HEK293T (cell line): ENCODE measurements around the gene C21orf58.

Source experiments
- CTCF ChIA-PET: fragments of 350-600 bp; formaldehyde crosslinking; extraction: SDS; loops from one replicate; lab custom pipeline; 2021; ENCODE audit warnings: antibody characterized with exemption, inconsistent platforms; lab: Yijun Ruan, JAX
- POLR2A ChIA-PET: fragments of 350-600 bp; formaldehyde crosslinking; extraction: SDS; loops from one replicate; lab custom pipeline; 2020; ENCODE audit warnings: antibody characterized with exemption, inconsistent platforms; lab: Yijun Ruan, JAX
- DNase-seq: peaks from one replicate; pipeline ENCODE4 v3.0.0; 2012; ENCODE audit warnings: mixed read lengths; ENCODE audit errors: extremely low spot score
- ARNT ChIP-seq: fragments of 450-650 bp; IDR thresholded peaks from 2 replicates; pipeline ENCODE4 v1.6.1; 2017; ENCODE audit warnings: mild to moderate bottlenecking
- BHLHE40 ChIP-seq: fragments of 450-650 bp; IDR thresholded peaks from 2 replicates; pipeline ENCODE4 v1.6.1; 2016; ENCODE audit warnings: mild to moderate bottlenecking, moderate library complexity, borderline replicate concordance
- CTBP1 ChIP-seq: fragments of 450-650 bp; IDR thresholded peaks from 2 replicates; pipeline ENCODE4 v1.6.1; 2016; ENCODE audit warnings: borderline replicate concordance
- ELF4 ChIP-seq: fragments of 450-650 bp; IDR thresholded peaks from 2 replicates; pipeline ENCODE4 v1.6.1; 2017; ENCODE audit warnings: antibody characterized with exemption
- FOXA1 ChIP-seq: fragments of 450-650 bp; IDR thresholded peaks from 2 replicates; pipeline ENCODE4 v1.6.1; 2016; ENCODE audit warnings: mild to moderate bottlenecking
- FOXK2 ChIP-seq: fragments of 450-650 bp; IDR thresholded peaks from 2 replicates; pipeline ENCODE4 v1.6.1; 2016; ENCODE audit warnings: mild to moderate bottlenecking
- FOXM1 ChIP-seq: fragments of 450-650 bp; IDR thresholded peaks from 2 replicates; pipeline ENCODE4 v1.6.1; 2017; ENCODE audit warnings: mild to moderate bottlenecking, borderline replicate concordance
- HDGF ChIP-seq: fragments of 450-650 bp; IDR thresholded peaks from 2 replicates; pipeline ENCODE4 v1.6.1; 2017; ENCODE audit warnings: antibody characterized with exemption, borderline replicate concordance
- L3MBTL2 ChIP-seq: fragments of 450-650 bp; conservative IDR thresholded peaks from 2 replicates; pipeline ENCODE4 v1.6.1; 2016; ENCODE audit warnings: mild to moderate bottlenecking
- LEF1 ChIP-seq: fragments of 450-650 bp; IDR thresholded peaks from 2 replicates; pipeline ENCODE4 v1.6.1; 2017; ENCODE audit warnings: mild to moderate bottlenecking, borderline replicate concordance
- NFRKB ChIP-seq: fragments of 450-650 bp; IDR thresholded peaks from 2 replicates; pipeline ENCODE4 v1.6.1; 2016; ENCODE audit warnings: mild to moderate bottlenecking, moderate library complexity
- PKNOX1 ChIP-seq: fragments of 450-650 bp; IDR thresholded peaks from 2 replicates; pipeline ENCODE4 v1.6.1; 2016
- SP1 ChIP-seq: fragments of 450-650 bp; IDR thresholded peaks from 2 replicates; pipeline ENCODE4 v1.6.1; 2017
- SUZ12 ChIP-seq: fragments of 450-650 bp; IDR thresholded peaks from 2 replicates; pipeline ENCODE4 v1.6.1; 2016; ENCODE audit warnings: mild to moderate bottlenecking
- TARDBP ChIP-seq: fragments of 450-650 bp; IDR thresholded peaks from 2 replicates; pipeline ENCODE4 v1.6.1; 2016
- ZNF384 ChIP-seq: fragments of 450-650 bp; IDR thresholded peaks from 2 replicates; pipeline ENCODE4 v1.6.1; 2016

C21orf58 gene

GRCh38 chr21:46349134-46349760 is 25.6 kb upstream of the C21orf58 start:
- POLR2A ChIA-PET, result no interaction called here
- DNase-seq, result no peak
- no peak for TF ChIP-seq NFRKB
- no peak for TF ChIP-seq PKNOX1
- TF ChIP-seq TARDBP, result no peak
- TF ChIP-seq CTBP1, result no peak
- no peak for TF ChIP-seq L3MBTL2
- no peak for TF ChIP-seq LEF1
- CTCF ChIA-PET, result no interaction called here

- no peak for TF ChIP-seq FOXK2
- TF ChIP-seq L3MBTL2, result no peak
- no peak for TF ChIP-seq ZNF384
- CTCF ChIA-PET, result no interaction called here
- no peak for DNase-seq
- POLR2A ChIA-PET, result no interaction called here
Observed at GRCh38 chr21:46347791-46348381, 24.2 kb upstream of the C21orf58 start.

DNA sequence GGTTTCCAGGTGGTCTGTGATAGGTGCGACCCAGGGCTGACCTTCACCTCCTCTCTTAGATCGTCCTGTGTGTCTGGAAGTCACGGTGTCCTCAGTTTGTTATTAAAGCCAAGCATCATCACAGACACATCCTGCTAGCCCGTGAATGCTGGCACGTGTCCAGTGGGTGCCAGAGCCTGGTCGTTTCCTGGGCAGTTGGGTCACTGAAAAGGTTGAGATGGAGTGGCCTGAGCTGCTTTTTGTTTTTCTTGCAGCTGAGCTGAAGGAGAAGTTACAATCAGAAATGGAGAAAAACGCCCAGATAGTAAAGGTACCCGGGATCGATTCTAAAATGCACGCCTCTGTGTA is 23.5 kb upstream of the C21orf58 start:
- TF ChIP-seq PKNOX1 (no peak), FOXM1 (no peak), BHLHE40 (no peak), FOXA1 (no peak), CTBP1 (no peak)
- DNase-seq, result no peak
- ChIA-PET POLR2A (no interaction called here), CTCF (no interaction called here)

DNA sequence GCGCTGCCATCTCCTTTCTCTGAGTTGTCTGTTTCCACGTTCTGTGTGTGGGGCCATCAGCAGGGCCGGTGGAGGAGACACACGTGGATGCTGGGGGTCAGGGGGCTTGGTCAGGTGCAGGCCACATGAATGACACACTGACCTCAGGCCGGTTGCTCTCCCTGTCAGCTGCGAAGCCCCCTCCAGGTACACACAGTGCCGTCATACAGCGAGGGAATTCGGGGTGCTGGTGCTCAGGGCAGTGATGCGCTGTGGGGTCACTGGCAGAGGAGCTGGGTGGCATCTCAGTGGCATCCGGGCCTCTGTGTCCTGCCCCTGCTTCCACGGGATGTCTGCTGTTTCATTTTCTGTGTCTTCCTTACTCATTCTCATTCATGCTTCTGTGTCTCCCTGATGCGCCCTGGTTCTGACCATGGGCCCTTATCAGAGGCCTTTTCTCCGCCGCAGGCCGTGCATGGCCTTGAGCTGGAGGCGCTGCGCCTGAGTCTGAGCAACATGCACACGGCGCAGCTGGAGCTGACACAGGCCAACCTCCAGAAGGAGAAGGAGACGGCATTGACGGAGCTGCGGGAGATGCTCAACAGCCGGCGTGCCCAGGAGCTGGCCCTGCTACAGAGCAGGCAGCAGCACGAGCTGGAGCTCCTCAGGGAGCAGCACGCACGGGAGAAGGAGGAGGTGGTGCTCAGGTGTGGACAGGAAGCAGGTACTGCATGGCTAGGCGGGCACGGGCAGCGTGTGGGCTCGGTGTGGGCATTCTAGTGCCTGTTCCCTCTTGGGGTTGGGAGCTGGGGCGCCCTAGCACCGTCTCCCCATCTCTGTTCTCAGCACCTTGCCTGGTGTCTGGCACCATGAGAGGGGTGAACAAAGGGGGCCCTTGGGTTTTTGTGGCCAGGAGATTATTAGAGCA is 22.9 kb upstream of the C21orf58 start:
- TF ChIP-seq BHLHE40 (no peak), L3MBTL2 (no peak), FOXK2 (no peak), LEF1 (no peak), FOXA1 (no peak), NFRKB (no peak), SP1 (no peak), CTBP1 (no peak), FOXM1 (no peak), SUZ12 (no peak), TARDBP (no peak), ELF4 (no peak), ARNT (no peak), HDGF (no peak), ZNF384 (no peak), PKNOX1 (no peak)
- ChIA-PET CTCF (no interaction called here), POLR2A (no interaction called here)
- DNase-seq, result no peak

DNA sequence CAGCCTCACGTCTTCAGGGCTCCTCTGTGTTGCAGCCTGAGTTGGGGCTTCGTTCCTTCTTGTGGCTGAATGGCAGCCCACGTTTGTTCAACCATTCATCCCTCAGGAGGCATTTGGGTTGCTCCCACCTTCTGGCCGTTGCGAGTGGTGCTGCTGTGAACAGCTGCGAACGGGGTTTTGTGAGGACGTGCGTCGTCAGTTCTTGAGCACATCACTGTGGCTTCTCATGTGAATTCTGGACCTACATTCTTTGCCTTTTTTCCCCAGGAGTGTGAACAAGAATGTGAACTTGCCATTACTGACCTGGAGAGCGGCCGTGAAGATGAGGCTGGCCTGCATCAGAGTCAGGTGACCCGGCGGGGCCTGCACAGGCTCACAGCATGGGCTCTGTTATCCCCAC is 22.2 kb upstream of the C21orf58 start:
- POLR2A ChIA-PET, result no interaction called here
- TF ChIP-seq FOXM1 (no peak), FOXA1 (no peak), PKNOX1 (no peak), NFRKB (no peak)
- no peak for DNase-seq
- CTCF ChIA-PET, result no interaction called here

GRCh38 chr21:46344219-46344915 is 20.7 kb upstream of the C21orf58 start:
- POLR2A ChIA-PET, result no interaction called here
- TF ChIP-seq TARDBP (no peak), HDGF (no peak), BHLHE40 (no peak), ELF4 (no peak), FOXA1 (no peak), LEF1 (no peak), SUZ12 (no peak), NFRKB (no peak), FOXK2 (no peak)
- no peak for DNase-seq
- CTCF ChIA-PET, result no interaction called here
